ENCODE results near the gene CCDC88C. TPM values are rescaled to one million over a fixed set of nuclear protein-coding genes. Genes with fewer than 3 reads are reported as not detected.

The CCDC88C gene
- total RNA-seq, 1 experiment from 2014 or later = 19.7 TPM

- intact Hi-C loops (cut with micrococcal nuclease) = no loop called here
- Histone ChIP-seq H3K36me3 (ENCODE audit: low read depth, low read length) (peaks cover 4% of the 10 kb centered on the region), H3K9me3 (ENCODE audit: low read length) (no peaks in the 10 kb centered on the region), H3F3A (ENCODE audit: low read length, unreplicated experiment) (no peaks in the 10 kb centered on the region), H3K9ac (ENCODE audit: low read length) (no peak overlapping the region), H3K27ac (ENCODE audit: low read length) (no peak overlapping the region), H4K20me1 (ENCODE audit: low read length) (peaks cover 4% of the 10 kb centered on the region; the same call in 1 of the 2 replicates), H3K27me3 (ENCODE audit: low read length) (no peaks in the 10 kb centered on the region), H3K4me3 (ENCODE audit: low read length) (no peak overlapping the region), H3K4me2 (ENCODE audit: low read length) (no peak overlapping the region), H3K9me2 (replicated peaks; ENCODE audit: low read length) (no peaks in the 10 kb centered on the region), H2AFZ (ENCODE audit: low read length) (no peak overlapping the region), H3K4me1 (ENCODE audit: insufficient read depth, low read length) (peaks cover 7% of the 10 kb centered on the region), H3K79me2 (ENCODE audit: low read length) (peaks cover 64% of the 10 kb centered on the region)
- ATAC-seq (no peak), DNase-seq (no peak)
- ChIA-PET CTCF (no interaction called here), POLR2A (ENCODE audit: unreplicated experiment) (no interaction called here)
- BruUV-seq (replicated peaks) = no TSS peak
- no peak for TF ChIP-seq CTCF (conservative IDR thresholded peaks at IDR 0.05; ENCODE audit: low read depth, low read length)
- no peak for TF ChIP-seq EZH2 (IDR thresholded peaks at IDR 0.05; ENCODE audit: low read length, unreplicated experiment)
- no peak for TF ChIP-seq EZH2phosphoT487 (IDR thresholded peaks at IDR 0.05; ENCODE audit: borderline replicate concordance, low read length)
Measured at GRCh38 chr14:91405241-91405721, 12.3 kb downstream of the CCDC88C start.

GRCh38 chr14:91402771-91403600 lies 14.6 kb downstream of the CCDC88C start:
- no peak for DNase-seq
- ChIA-PET CTCF (no interaction called here), POLR2A (ENCODE audit: unreplicated experiment) (no interaction called here)
- intact Hi-C loops (cut with micrococcal nuclease) = no loop called here
- H3K4me2 ChIP-seq (ENCODE audit: low read length) = no peak overlapping the region
- no peaks in the 10 kb centered on the region for H3F3A ChIP-seq (ENCODE audit: low read length, unreplicated experiment)
- H3K9me2 ChIP-seq (replicated peaks; ENCODE audit: low read length) = no peaks in the 10 kb centered on the region
- peaks cover 7% of the 10 kb centered on the region for H3K4me1 ChIP-seq (ENCODE audit: insufficient read depth, low read length)
- no peaks in the 10 kb centered on the region for H3K9me3 ChIP-seq (ENCODE audit: low read length)
- no peak for ATAC-seq
- H3K36me3 ChIP-seq (ENCODE audit: low read depth, low read length) = no peaks in the 10 kb centered on the region; the same call in 1 of the 2 replicates
- H3K79me2 ChIP-seq (ENCODE audit: low read length) = peaks cover 83% of the 10 kb centered on the region
- H3K27me3 ChIP-seq (ENCODE audit: low read length) = no peaks in the 10 kb centered on the region
- H3K9ac ChIP-seq (ENCODE audit: low read length) = no peak overlapping the region
- no TSS peak for BruUV-seq (replicated peaks)
- H2AFZ ChIP-seq (ENCODE audit: low read length) = no peak overlapping the region
- H4K20me1 ChIP-seq (ENCODE audit: low read length) = peaks cover 4% of the 10 kb centered on the region; the same call in 1 of the 2 replicates
- TF ChIP-seq EZH2phosphoT487 (IDR thresholded peaks at IDR 0.05; ENCODE audit: borderline replicate concordance, low read length) (no peak), CTCF (conservative IDR thresholded peaks at IDR 0.05; ENCODE audit: low read depth, low read length) (no peak), EZH2 (IDR thresholded peaks at IDR 0.05; ENCODE audit: low read length, unreplicated experiment) (no peak)
- no peak overlapping the region for H3K4me3 ChIP-seq (ENCODE audit: low read length)
- no peak overlapping the region for H3K27ac ChIP-seq (ENCODE audit: low read length)

GRCh38 chr14:91402348-91402747 lies 15.3 kb downstream of the CCDC88C start:
- BruUV-seq (replicated peaks) = no TSS peak
- DNase-seq (no peak), ATAC-seq (no peak)
- H3K9me2 ChIP-seq (replicated peaks; ENCODE audit: low read length) = no peaks in the 10 kb centered on the region
- peaks cover 4% of the 10 kb centered on the region; the same call in 1 of the 2 replicates for H4K20me1 ChIP-seq (ENCODE audit: low read length)
- no peak overlapping the region for H3K4me3 ChIP-seq (ENCODE audit: low read length)
- H3F3A ChIP-seq (ENCODE audit: low read length, unreplicated experiment) = no peaks in the 10 kb centered on the region
- no peaks in the 10 kb centered on the region for H3K27me3 ChIP-seq (ENCODE audit: low read length)
- H3K9ac ChIP-seq (ENCODE audit: low read length) = no peak overlapping the region
- no peak overlapping the region for H2AFZ ChIP-seq (ENCODE audit: low read length)
- H3K4me2 ChIP-seq (ENCODE audit: low read length) = no peak overlapping the region
- ChIA-PET CTCF (no interaction called here), POLR2A (ENCODE audit: unreplicated experiment) (no interaction called here)
- H3K79me2 ChIP-seq (ENCODE audit: low read length) = peaks cover 89% of the 10 kb centered on the region
- intact Hi-C loops (cut with micrococcal nuclease) = no loop called here
- peaks cover 7% of the 10 kb centered on the region for H3K4me1 ChIP-seq (ENCODE audit: insufficient read depth, low read length)
- TF ChIP-seq CTCF (conservative IDR thresholded peaks at IDR 0.05; ENCODE audit: low read depth, low read length) = no peak
- TF ChIP-seq EZH2phosphoT487 (IDR thresholded peaks at IDR 0.05; ENCODE audit: borderline replicate concordance, low read length) = no peak
- TF ChIP-seq EZH2 (IDR thresholded peaks at IDR 0.05; ENCODE audit: low read length, unreplicated experiment) = no peak
- no peaks in the 10 kb centered on the region for H3K9me3 ChIP-seq (ENCODE audit: low read length)
- H3K36me3 ChIP-seq (ENCODE audit: low read depth, low read length) = no peaks in the 10 kb centered on the region; the same call in 1 of the 2 replicates
- no peak overlapping the region for H3K27ac ChIP-seq (ENCODE audit: low read length)

Data from PC-3 (cell line).